ENCODE results near the gene FAM114A1.
"Not testable (repeated sequence)": the region's sequence is repeated elsewhere in the genome, so short reads cannot be mapped to it uniquely, and the experiment has no call there.

Gene FAM114A1

GRCh38 chr4:38979511-38980230 lies 112.1 kb downstream of the FAM114A1 start:
- no peak for DNase-seq

- no peak for DNase-seq
Measured at GRCh38 chr4:38980903-38981676, 113.5 kb downstream of the FAM114A1 start.

GRCh38 chr4:38982361-38983095 lies 114.9 kb downstream of the FAM114A1 start:
- no peak for DNase-seq

- DNase-seq = no peak
Measured at GRCh38 chr4:38983291-38983690, 115.7 kb downstream of the FAM114A1 start.

- no peak for DNase-seq
Measured at GRCh38 chr4:38983787-38984598, 116.4 kb downstream of the FAM114A1 start.

GRCh38 chr4:38985410-38986100 lies 117.9 kb downstream of the FAM114A1 start:
- no peak for DNase-seq

GRCh38 chr4:38987491-38987890 lies 119.9 kb downstream of the FAM114A1 start:
- no peak for DNase-seq

- not testable (repeated sequence) for DNase-seq
Measured at GRCh38 chr4:38988353-38988752, 120.7 kb downstream of the FAM114A1 start.

GRCh38 chr4:38989487-38989886 lies 121.9 kb downstream of the FAM114A1 start:
- DNase-seq = no peak

- no peak for DNase-seq
Measured at GRCh38 chr4:38990241-38990640, 122.6 kb downstream of the FAM114A1 start.

- DNase-seq = no peak
Measured at GRCh38 chr4:38993683-38994082, 126.1 kb downstream of the FAM114A1 start.

GRCh38 chr4:38994135-38994534 lies 126.5 kb downstream of the FAM114A1 start:
- no peak for DNase-seq

Measured in femur (tissue), 1 donor.